ENCODE results near the gene NEDD4.

GRCh38 chr15:55856506-55857164, 136.8 kb downstream of the NEDD4 start:
- TF ChIP-seq CTCF (IDR thresholded peaks at IDR 0.05; ENCODE audit: poor library complexity, severe bottlenecking) (no peak), EZH2 (IDR thresholded peaks at IDR 0.05; ENCODE audit: borderline replicate concordance, insufficient read depth, low read length, poor library complexity, severe bottlenecking) (no peak), POLR2AphosphoS5 (IDR thresholded peaks at IDR 0.05) (no peak), REST (IDR thresholded peaks at IDR 0.05; ENCODE audit: borderline replicate concordance) (no peak), MXI1 (conservative IDR thresholded peaks at IDR 0.05; ENCODE audit: poor library complexity, severe bottlenecking) (no peak), TAF1 (IDR thresholded peaks at IDR 0.05; ENCODE audit: low read depth) (no peak)

Data from neural cell (in vitro differentiated cells).